ENCODE measurements around the gene NR1H2. TPM values are rescaled to one million over a fixed set of nuclear protein-coding genes. Genes with fewer than 3 reads are reported as not detected.

The NR1H2 gene
- total and polyA plus RNA-seq, 8 donors, result 47.4 to 241 (median 68.0) TPM

DNA sequence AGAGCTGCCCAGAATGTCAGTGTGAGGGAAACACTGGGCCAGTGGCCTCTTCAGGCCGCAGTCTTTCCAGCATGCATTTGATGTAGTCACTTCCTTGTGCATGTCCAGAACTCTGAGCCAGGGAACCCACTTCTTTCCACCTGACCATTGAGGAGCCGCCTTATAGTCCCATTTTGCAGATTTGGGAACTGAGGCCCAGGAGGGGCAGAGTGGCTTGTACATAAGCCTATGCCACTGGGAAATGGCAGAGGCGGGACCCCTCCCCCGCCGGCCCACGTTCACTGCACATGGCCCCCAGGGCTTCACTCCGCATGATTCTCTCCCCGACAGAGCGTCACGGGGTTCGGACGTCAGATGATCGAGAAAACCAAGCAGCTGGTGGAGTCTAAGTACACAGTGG is 36.8 kb downstream of the NR1H2 start:
- WGBS, 5 donors, result 93 to 98% (median 94%) methylated on average over 13 of the region's 13 CpGs
- Histone ChIP-seq H3K36me3 (peaks cover 0 to 38% (median 24%) of the 10 kb centered on the region in 4 donors), H3K4me1 (peaks cover 0 to 30% (median 15%) of the 10 kb centered on the region in 4 donors), H3K9me3 (no peaks in the 10 kb centered on the region), H3K4me3 (no peak overlapping the region), H3K27ac (no peak overlapping the region), H3K27me3 (peaks cover 0 to 20% (median 11%) of the 10 kb centered on the region in 3 donors)
- no peak for DNase-seq
- intact Hi-C loops (cut with DNase I; ENCODE audit: low total_unique reads), result no loop called here
- TF ChIP-seq, protein P1, sequence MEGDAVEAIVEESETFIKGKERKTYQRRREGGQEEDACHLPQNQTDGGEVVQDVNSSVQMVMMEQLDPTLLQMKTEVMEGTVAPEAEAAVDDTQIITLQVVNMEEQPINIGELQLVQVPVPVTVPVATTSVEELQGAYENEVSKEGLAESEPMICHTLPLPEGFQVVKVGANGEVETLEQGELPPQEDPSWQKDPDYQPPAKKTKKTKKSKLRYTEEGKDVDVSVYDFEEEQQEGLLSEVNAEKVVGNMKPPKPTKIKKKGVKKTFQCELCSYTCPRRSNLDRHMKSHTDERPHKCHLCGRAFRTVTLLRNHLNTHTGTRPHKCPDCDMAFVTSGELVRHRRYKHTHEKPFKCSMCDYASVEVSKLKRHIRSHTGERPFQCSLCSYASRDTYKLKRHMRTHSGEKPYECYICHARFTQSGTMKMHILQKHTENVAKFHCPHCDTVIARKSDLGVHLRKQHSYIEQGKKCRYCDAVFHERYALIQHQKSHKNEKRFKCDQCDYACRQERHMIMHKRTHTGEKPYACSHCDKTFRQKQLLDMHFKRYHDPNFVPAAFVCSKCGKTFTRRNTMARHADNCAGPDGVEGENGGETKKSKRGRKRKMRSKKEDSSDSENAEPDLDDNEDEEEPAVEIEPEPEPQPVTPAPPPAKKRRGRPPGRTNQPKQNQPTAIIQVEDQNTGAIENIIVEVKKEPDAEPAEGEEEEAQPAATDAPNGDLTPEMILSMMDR (IDR thresholded peaks at IDR 0.05), result no peak
- no peak for TF ChIP-seq POLR2A (IDR thresholded peaks at IDR 0.05)
- no peak for TF ChIP-seq EP300 (IDR thresholded peaks at IDR 0.05)
- no peak for TF ChIP-seq POLR2AphosphoS5 (IDR thresholded peaks at IDR 0.05)

DNA sequence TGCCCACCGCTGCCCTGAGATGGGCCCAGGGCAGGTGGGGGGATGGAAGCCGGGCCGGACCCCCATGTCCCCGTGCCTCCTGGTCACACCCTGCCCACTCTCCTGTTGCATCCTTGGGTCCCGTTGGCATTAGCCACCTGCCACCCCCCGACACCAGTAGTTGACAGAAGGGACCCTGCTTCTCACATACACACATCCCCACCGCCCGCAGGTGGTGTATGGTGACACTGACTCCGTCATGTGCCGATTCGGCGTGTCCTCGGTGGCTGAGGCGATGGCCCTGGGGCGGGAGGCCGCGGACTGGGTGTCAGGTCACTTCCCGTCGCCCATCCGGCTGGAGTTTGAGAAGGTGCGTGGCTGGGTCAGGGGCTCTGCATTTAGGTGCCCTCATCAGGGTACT is 37.3 kb downstream of the NR1H2 start:
- H3K27ac ChIP-seq, result no peak overlapping the region
- TF ChIP-seq POLR2A (IDR thresholded peaks at IDR 0.05), result no peak
- TF ChIP-seq POLR2AphosphoS5 (IDR thresholded peaks at IDR 0.05), result no peak
- TF ChIP-seq, protein P1 (IDR thresholded peaks at IDR 0.05), result no peak
- TF ChIP-seq EP300 (IDR thresholded peaks at IDR 0.05), result no peak
- intact Hi-C loops (cut with DNase I; ENCODE audit: low total_unique reads), result no loop called here

DNA sequence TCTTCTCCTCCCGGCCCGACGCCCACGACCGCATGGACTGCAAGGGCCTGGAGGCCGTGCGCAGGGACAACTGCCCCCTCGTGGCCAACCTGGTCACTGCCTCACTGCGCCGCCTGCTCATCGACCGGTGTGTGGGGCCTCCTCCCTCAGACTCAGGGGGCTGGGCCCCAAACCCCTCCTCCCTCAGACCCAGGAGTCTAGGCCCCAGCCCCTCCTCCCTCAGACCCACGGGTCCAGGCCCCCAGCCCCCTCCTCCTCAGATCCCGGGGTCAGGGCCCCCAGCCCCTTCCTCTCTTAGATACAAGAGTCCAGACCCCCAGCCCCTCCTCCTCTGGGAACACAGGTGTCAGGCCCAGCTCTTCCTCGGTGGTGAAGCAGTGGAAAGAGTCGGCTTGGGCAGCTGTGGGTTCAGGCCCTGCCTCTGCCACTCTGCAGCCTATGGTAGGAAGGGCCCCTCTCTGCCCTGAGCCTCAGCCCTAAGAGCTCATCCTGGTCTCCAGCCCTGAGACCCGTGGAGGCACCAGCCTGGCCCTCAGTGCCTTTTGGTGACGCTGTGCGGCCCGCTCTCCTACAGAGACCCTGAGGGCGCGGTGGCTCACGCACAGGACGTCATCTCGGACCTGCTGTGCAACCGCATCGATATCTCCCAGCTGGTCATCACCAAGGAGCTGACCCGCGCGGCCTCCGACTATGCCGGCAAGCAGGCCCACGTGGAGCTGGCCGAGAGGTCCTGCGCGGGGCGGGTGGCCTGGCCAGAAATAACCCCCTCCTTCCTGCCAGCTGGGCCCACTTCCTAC is 38.8 kb downstream of the NR1H2 start:
- 47 to 80% (median 52%) methylated on average over 2 to 37 of the region's 37 CpGs for WGBS, 5 donors
- TF ChIP-seq POLR2A (IDR thresholded peaks at IDR 0.05) (no peak), POLR2AphosphoS5 (IDR thresholded peaks at IDR 0.05) (peak in 1 of 3 donors; percentile 28), EP300 (IDR thresholded peaks at IDR 0.05) (no peak)
- TF ChIP-seq, protein P1 (IDR thresholded peaks at IDR 0.05), result peak in 5 of 7 experiments; percentile 67 to 90 (median 86)
- H3K4me1 ChIP-seq, result peaks cover 0 to 37% (median 26%) of the 10 kb centered on the region in 4 donors
- no peak overlapping the region for H3K4me3 ChIP-seq
- peaks cover 0 to 18% (median 6%) of the 10 kb centered on the region in 4 donors for H3K36me3 ChIP-seq
- H3K27me3 ChIP-seq, result peaks cover 0 to 40% (median 30%) of the 10 kb centered on the region in 3 donors
- peak overlapping the region in 1 of 5 donors; percentile 22 for H3K27ac ChIP-seq
- H3K9me3 ChIP-seq, result no peaks in the 10 kb centered on the region
- peak; percentile 79 to 91 for DNase-seq
- intact Hi-C loops (cut with DNase I; ENCODE audit: low total_unique reads), result no loop called here

More for the DNA sequence above, 37.3 kb downstream of the NR1H2 start:
- Histone ChIP-seq H3K4me3 (no peak overlapping the region), H3K27me3 (peaks cover 0 to 25% (median 16%) of the 10 kb centered on the region in 3 donors), H3K4me1 (peaks cover 0 to 33% (median 19%) of the 10 kb centered on the region in 4 donors), H3K9me3 (no peaks in the 10 kb centered on the region), H3K36me3 (peaks cover 0 to 34% (median 21%) of the 10 kb centered on the region in 4 donors)
- WGBS, 5 donors, result 94 to 96% (median 95%) methylated on average over 11 to 21 of the region's 21 CpGs
- DNase-seq, result no peak

DNA sequence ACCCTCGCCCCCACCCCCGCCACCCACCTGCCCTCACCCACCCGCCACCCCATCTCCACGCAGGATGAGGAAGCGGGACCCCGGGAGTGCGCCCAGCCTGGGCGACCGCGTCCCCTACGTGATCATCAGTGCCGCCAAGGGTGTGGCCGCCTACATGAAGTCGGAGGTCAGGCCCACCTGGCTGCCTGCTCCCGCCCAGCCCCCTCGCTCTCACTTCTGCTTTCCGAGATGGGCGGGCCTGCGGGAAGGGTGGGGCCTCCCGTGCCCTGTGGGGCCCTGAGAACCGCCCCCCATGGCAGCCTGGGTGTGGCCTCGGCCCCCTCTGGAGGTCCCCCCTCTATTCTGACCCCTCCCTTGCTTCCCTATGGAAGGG is 39.4 kb downstream of the NR1H2 start:
- peak; percentile 49 to 75 for DNase-seq
- peaks cover 0 to 37% (median 26%) of the 10 kb centered on the region in 4 donors for H3K4me1 ChIP-seq
- peaks cover 0 to 12% (median 1%) of the 10 kb centered on the region in 4 donors for H3K36me3 ChIP-seq
- peaks cover 0 to 46% (median 30%) of the 10 kb centered on the region in 3 donors for H3K27me3 ChIP-seq
- intact Hi-C loops (cut with DNase I; ENCODE audit: low total_unique reads), result no loop called here
- no peak overlapping the region for H3K4me3 ChIP-seq
- no peaks in the 10 kb centered on the region for H3K9me3 ChIP-seq
- 69 to 87% (median 75%) methylated on average over 9 to 22 of the region's 22 CpGs for WGBS, 5 donors
- no peak for TF ChIP-seq POLR2A (IDR thresholded peaks at IDR 0.05)
- no peak for TF ChIP-seq POLR2AphosphoS5 (IDR thresholded peaks at IDR 0.05)
- TF ChIP-seq, protein P1 (IDR thresholded peaks at IDR 0.05), result no peak
- TF ChIP-seq EP300 (IDR thresholded peaks at IDR 0.05), result no peak
- H3K27ac ChIP-seq, result no peak overlapping the region
